NT2/D1 (cell line): ENCODE measurements around the gene ABL1.

Source experiments
- DNase-seq: peaks from one replicate; pipeline ENCODE4 v3.0.0-alpha.2; 2011; ENCODE audit warnings: low read depth, low spot score
- H3K27me3 ChIP-seq: 2 replicates; pipeline ENCODE4 v1.6.0; 2011; ENCODE audit warnings: mild to moderate bottlenecking; ENCODE audit not compliant: insufficient read length, insufficient read depth
- H3K36me3 ChIP-seq: 2 replicates; pipeline ENCODE4 v1.6.1; 2011; ENCODE audit warnings: mild to moderate bottlenecking, low read length, mixed read lengths; ENCODE audit not compliant: insufficient read depth, insufficient read length
- H3K4me1 ChIP-seq: 2 replicates; pipeline ENCODE4 v1.5.1; 2011; ENCODE audit not compliant: insufficient read depth, insufficient read length
- H3K4me3 ChIP-seq: 2 replicates; pipeline ENCODE4 v1.5.1; 2011; ENCODE audit warnings: low read depth; ENCODE audit not compliant: insufficient read length
- H3K9ac ChIP-seq: 2 replicates; pipeline ENCODE4 v1.6.0; 2011; ENCODE audit warnings: low read depth; ENCODE audit not compliant: insufficient read length
- H3K9me3 ChIP-seq: 2 replicates; pipeline ENCODE4 v1.5.1; 2011; ENCODE audit warnings: mild to moderate bottlenecking, low read length; ENCODE audit not compliant: insufficient read depth
- SUZ12 ChIP-seq: IDR thresholded peaks from 2 replicates; pipeline ENCODE4 v1.6.1; 2011; ENCODE audit not compliant: insufficient read length, insufficient read depth; ENCODE audit errors: extremely low read depth
- YY1 ChIP-seq: IDR thresholded peaks from 2 replicates; pipeline ENCODE4 v1.6.1; 2011; ENCODE audit not compliant: insufficient read length, insufficient read depth
- ZNF274 ChIP-seq: IDR thresholded peaks from 2 replicates; pipeline ENCODE4 v1.6.1; 2011; ENCODE audit warnings: mild to moderate bottlenecking, low read depth, low read length

The ABL1 gene

GRCh38 chr9:130921989-130922892 lies 87.2 kb downstream of the ABL1 start:
- H3K27me3 ChIP-seq, result no peaks in the 10 kb centered on the region
- no peaks in the 10 kb centered on the region for H3K36me3 ChIP-seq
- H3K9me3 ChIP-seq, result no peaks in the 10 kb centered on the region
- H3K4me1 ChIP-seq, result peaks cover 29% of the 10 kb centered on the region
- H3K9ac ChIP-seq, result no peak overlapping the region
- no peak for DNase-seq
- no peak overlapping the region for H3K4me3 ChIP-seq
- no peak for TF ChIP-seq YY1
- no peak for TF ChIP-seq ZNF274
- TF ChIP-seq SUZ12, result no peak

GRCh38 chr9:130922893-130923610 lies 88.0 kb downstream of the ABL1 start:
- DNase-seq, result no peak
- Histone ChIP-seq H3K36me3 (no peaks in the 10 kb centered on the region), H3K4me3 (no peak overlapping the region), H3K4me1 (peaks cover 28% of the 10 kb centered on the region), H3K27me3 (no peaks in the 10 kb centered on the region), H3K9ac (peak overlapping the region; percentile 58), H3K9me3 (no peaks in the 10 kb centered on the region)
- TF ChIP-seq YY1 (no peak), SUZ12 (no peak), ZNF274 (no peak)

GRCh38 chr9:130923611-130924447 lies 88.8 kb downstream of the ABL1 start:
- TF ChIP-seq SUZ12, result no peak
- TF ChIP-seq YY1, result no peak
- no peak for TF ChIP-seq ZNF274
- Histone ChIP-seq H3K9ac (peak overlapping the region; percentile 58), H3K36me3 (no peaks in the 10 kb centered on the region), H3K9me3 (no peaks in the 10 kb centered on the region), H3K27me3 (no peaks in the 10 kb centered on the region), H3K4me1 (peaks cover 31% of the 10 kb centered on the region), H3K4me3 (no peak overlapping the region)
- DNase-seq, result no peak

GRCh38 chr9:130924448-130924788 lies 89.4 kb downstream of the ABL1 start:
- Histone ChIP-seq H3K9me3 (no peaks in the 10 kb centered on the region), H3K36me3 (no peaks in the 10 kb centered on the region), H3K4me1 (peaks cover 27% of the 10 kb centered on the region), H3K4me3 (no peak overlapping the region), H3K27me3 (no peaks in the 10 kb centered on the region), H3K9ac (peak overlapping the region; percentile 57)
- DNase-seq, result no peak
- TF ChIP-seq SUZ12 (no peak), YY1 (no peak), ZNF274 (no peak)

GRCh38 chr9:130925050-130925678 lies 90.1 kb downstream of the ABL1 start:
- no peaks in the 10 kb centered on the region for H3K9me3 ChIP-seq
- no peak for TF ChIP-seq SUZ12
- no peak for TF ChIP-seq ZNF274
- TF ChIP-seq YY1, result no peak
- no peaks in the 10 kb centered on the region for H3K27me3 ChIP-seq
- H3K36me3 ChIP-seq, result no peaks in the 10 kb centered on the region
- peaks cover 25% of the 10 kb centered on the region for H3K4me1 ChIP-seq
- no peak overlapping the region for H3K4me3 ChIP-seq
- no peak for DNase-seq
- H3K9ac ChIP-seq, result no peak overlapping the region

- no peaks in the 10 kb centered on the region for H3K9me3 ChIP-seq
- H3K36me3 ChIP-seq, result no peaks in the 10 kb centered on the region
- no peaks in the 10 kb centered on the region for H3K27me3 ChIP-seq
- no peak for TF ChIP-seq YY1
- no peak for TF ChIP-seq ZNF274
- no peak for TF ChIP-seq SUZ12
- H3K9ac ChIP-seq, result no peak overlapping the region
- DNase-seq, result no peak
- H3K4me3 ChIP-seq, result no peak overlapping the region
- H3K4me1 ChIP-seq, result peaks cover 25% of the 10 kb centered on the region
Observed at GRCh38 chr9:130927338-130927737, 92.3 kb downstream of the ABL1 start.
